Fibroblast of lung (primary cell): Measurements from ENCODE around the gene GGPS1. TPM values are rescaled to one million over a fixed set of nuclear protein-coding genes. Genes with fewer than 3 reads are reported as not detected.

Experiments
- DNase-seq, 2 donors: peaks; one replicate each; pipeline versions ENCODE4 v3.0.0 to v3.0.0-alpha.2; 2010; ENCODE audit warnings: low read depth in 2 of 2
- H2AFZ ChIP-seq: 2 replicates; pipeline ENCODE4 v1.5.1; 2012; ENCODE audit warnings: low read length, control low read depth, inconsistent platforms
- H3K27ac ChIP-seq: 2 replicates; pipeline ENCODE4 v1.5.1; 2011; ENCODE audit warnings: low read length, control low read depth; ENCODE audit not compliant: insufficient read depth
- H3K27me3 ChIP-seq: 2 replicates; pipeline ENCODE4 v1.5.1; 2011; ENCODE audit warnings: mild to moderate bottlenecking, low read length; ENCODE audit not compliant: control insufficient read depth, insufficient read depth
- H3K36me3 ChIP-seq: 2 replicates; pipeline ENCODE4 v1.5.1; 2011; ENCODE audit warnings: low read length; ENCODE audit not compliant: control insufficient read depth, insufficient read depth
- H3K4me1 ChIP-seq: 2 replicates; pipeline ENCODE4 v1.5.1; 2011; ENCODE audit warnings: low read length; ENCODE audit not compliant: control insufficient read depth, insufficient read depth; ENCODE audit errors: extremely low read depth
- H3K4me2 ChIP-seq: 2 replicates; pipeline ENCODE4 v1.5.1; 2011; ENCODE audit warnings: low read length, control low read depth; ENCODE audit not compliant: insufficient read depth; ENCODE audit errors: extremely low read depth
- H3K4me3 ChIP-seq, 4 experiments: fragments of 200-600 bp in 1 of 4; sonication (generic) in 1 of 4; replicated peaks in 1 of 4; 2 replicates each; pipeline ENCODE4 v1.5.1; 2011 to 2016; ENCODE audit warnings: low read length in 4 of 4, low read depth in 3 of 4, mild to moderate bottlenecking in 3 of 4, control low read depth in 2 of 4, inconsistent platforms in 1 of 4, mixed read lengths in 1 of 4; ENCODE audit not compliant: insufficient read depth in 1 of 4; ENCODE audit errors: control extremely low read depth in 1 of 4
- H3K79me2 ChIP-seq: 2 replicates; pipeline ENCODE4 v1.5.1; 2012; ENCODE audit warnings: mild to moderate bottlenecking, low read length, inconsistent platforms; ENCODE audit not compliant: control insufficient read depth, insufficient read depth
- H3K9ac ChIP-seq: 2 replicates; pipeline ENCODE4 v1.5.1; 2011; ENCODE audit warnings: mild to moderate bottlenecking, low read length, control low read depth; ENCODE audit not compliant: insufficient read depth
- H3K9me3 ChIP-seq: 2 replicates; pipeline ENCODE4 v1.5.1; 2012; ENCODE audit warnings: low read depth, low read length; ENCODE audit not compliant: control insufficient read depth, insufficient read depth
- H4K20me1 ChIP-seq: 2 replicates; pipeline ENCODE4 v1.5.1; 2011; ENCODE audit warnings: low read length; ENCODE audit not compliant: control insufficient read depth, insufficient read depth; ENCODE audit errors: extremely low read depth
- CTCF ChIP-seq, 2 donors: IDR thresholded peaks in 1 of 2; conservative IDR thresholded peaks in 1 of 2; 1 replicate in 1 of 2; 2 replicates in 1 of 2; pipeline ENCODE4 v1.5.1; 2011 to 2012; ENCODE audit warnings: low read length in 2 of 2, control low read depth in 1 of 2, inconsistent platforms in 1 of 2, low read depth in 1 of 2, mild to moderate bottlenecking in 1 of 2
- EZH2 ChIP-seq: IDR thresholded peaks from 2 replicates; pipeline ENCODE4 v1.5.1; 2012; ENCODE audit warnings: low read length, control low read depth, mild to moderate bottlenecking; ENCODE audit errors: missing control alignments
- polyA plus RNA-seq, 2 donors: library from polyadenylated mRNA; depleted of rRNA in 1 of 2; stranded (reverse) in 1 of 2; unstranded in 1 of 2; fragments of >200 nt; gene quantifications; 2 replicates each; pipeline ENCODE4 v1.2.1, GENCODE V29; 2011 to 2012; ENCODE audit warnings: missing spikeins in 1 of 2
- total RNA-seq: library from RNA; depleted of rRNA; stranded (reverse); fragments of >200 nt; gene quantifications from 2 replicates; pipeline ENCODE4 v1.2.1, GENCODE V29; 2014

GGPS1 gene
- total and polyA plus RNA-seq, 2 donors (not counting 1 experiment from before 2014, with no cell fraction given): 24.3 to 37.5 TPM

GRCh38 chr1:235327559-235328270, 655 bp upstream of the GGPS1 start, which contains the start of gene ARID4B:
TSS of gene ARID4B (minus strand) at chr1:235328179. CDS start at chr1:235326919, 1,260 bp downstream.
- Histone ChIP-seq H3K27ac (peak within 1 kb of the TSS; percentile 93), H3K4me1 (peaks cover 3% of the 10 kb centered on the region), H3K36me3 (no peaks in the 10 kb centered on the region), H3K9me3 (no peaks in the 10 kb centered on the region), H3K79me2 (peaks cover 87% of the 10 kb centered on the region), H3K4me3 (peak within 1 kb of the TSS; percentile 88 to 94 (median 89)), H4K20me1 (no peaks in the 10 kb centered on the region), H3K27me3 (no peaks in the 10 kb centered on the region), H2AFZ (peak within 1 kb of the TSS; percentile 96), H3K9ac (peak within 1 kb of the TSS; percentile 92), H3K4me2 (peak within 1 kb of the TSS; percentile 88)
- TF ChIP-seq EZH2 (no peak), CTCF (conservative IDR thresholded peaks at IDR 0.05 in 1 of 2, IDR thresholded peaks at IDR 0.05 in 1 of 2; ENCODE audit: low read depth in 1 of 2, low read length in 2 of 2) (no peak)
- DNase-seq: no peak

GRCh38 chr1:235329139-235329902, 951 bp downstream of the GGPS1 start:
- H3K27me3 ChIP-seq: no peaks in the 10 kb centered on the region
- DNase-seq: peak in 1 of 2 donors; percentile 49
- peak overlapping the region; percentile 92 for H2AFZ ChIP-seq
- peak overlapping the region; percentile 89 for H3K9ac ChIP-seq
- H3K4me2 ChIP-seq: peak overlapping the region; percentile 88
- peak overlapping the region; percentile 93 for H3K27ac ChIP-seq
- no peaks in the 10 kb centered on the region for H3K9me3 ChIP-seq
- H3K4me1 ChIP-seq: peaks cover 3% of the 10 kb centered on the region
- H4K20me1 ChIP-seq: no peaks in the 10 kb centered on the region
- H3K36me3 ChIP-seq: no peaks in the 10 kb centered on the region
- no peak for TF ChIP-seq CTCF (conservative IDR thresholded peaks at IDR 0.05 in 1 of 2, IDR thresholded peaks at IDR 0.05 in 1 of 2; ENCODE audit: low read depth in 1 of 2, low read length in 2 of 2)
- TF ChIP-seq EZH2: no peak
- H3K4me3 ChIP-seq: peak overlapping the region; percentile 64 to 94 (median 89)
- peaks cover 84% of the 10 kb centered on the region for H3K79me2 ChIP-seq

- H3K9me3 ChIP-seq: no peaks in the 10 kb centered on the region
- peak overlapping the region; percentile 97 for H3K4me2 ChIP-seq
- no peaks in the 10 kb centered on the region for H3K36me3 ChIP-seq
- H3K27me3 ChIP-seq: no peaks in the 10 kb centered on the region
- DNase-seq: no peak
- peak overlapping the region; percentile 52 to 90 (median 76) for H3K4me3 ChIP-seq
- no peak overlapping the region for H3K27ac ChIP-seq
- peaks cover 3% of the 10 kb centered on the region for H3K4me1 ChIP-seq
- H3K9ac ChIP-seq: no peak overlapping the region
- peaks cover 68% of the 10 kb centered on the region for H3K79me2 ChIP-seq
- no peak overlapping the region for H2AFZ ChIP-seq
- no peak for TF ChIP-seq CTCF (conservative IDR thresholded peaks at IDR 0.05 in 1 of 2, IDR thresholded peaks at IDR 0.05 in 1 of 2; ENCODE audit: low read depth in 1 of 2, low read length in 2 of 2)
- TF ChIP-seq EZH2: no peak
- no peaks in the 10 kb centered on the region for H4K20me1 ChIP-seq
Measured at GRCh38 chr1:235330918-235331285, 2.5 kb downstream of the GGPS1 start.
